Measurements from ENCODE around the gene ANKRD39.

The ANKRD39 gene

DNA sequence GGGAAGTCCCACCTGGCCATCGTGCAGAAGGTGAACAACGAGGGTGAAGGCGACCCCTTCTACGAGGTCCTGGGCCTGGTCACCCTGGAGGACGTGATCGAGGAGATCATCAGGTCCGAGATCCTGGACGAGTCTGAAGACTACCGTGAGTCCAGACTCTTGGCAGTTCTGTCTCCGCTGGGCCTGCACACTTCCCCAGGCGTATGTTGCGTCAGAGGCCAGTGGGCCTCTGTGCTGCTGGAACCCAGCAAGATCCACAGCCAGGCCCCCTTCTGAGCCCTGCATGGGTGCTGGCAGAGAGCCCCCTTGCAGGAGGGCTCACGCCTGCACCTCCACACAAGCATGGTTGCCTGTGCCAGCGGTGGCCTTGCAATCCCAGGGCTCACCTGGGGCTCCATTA, 32.8 kb downstream of the ANKRD39 start:
- peak; percentile 9 for DNase-seq

DNA sequence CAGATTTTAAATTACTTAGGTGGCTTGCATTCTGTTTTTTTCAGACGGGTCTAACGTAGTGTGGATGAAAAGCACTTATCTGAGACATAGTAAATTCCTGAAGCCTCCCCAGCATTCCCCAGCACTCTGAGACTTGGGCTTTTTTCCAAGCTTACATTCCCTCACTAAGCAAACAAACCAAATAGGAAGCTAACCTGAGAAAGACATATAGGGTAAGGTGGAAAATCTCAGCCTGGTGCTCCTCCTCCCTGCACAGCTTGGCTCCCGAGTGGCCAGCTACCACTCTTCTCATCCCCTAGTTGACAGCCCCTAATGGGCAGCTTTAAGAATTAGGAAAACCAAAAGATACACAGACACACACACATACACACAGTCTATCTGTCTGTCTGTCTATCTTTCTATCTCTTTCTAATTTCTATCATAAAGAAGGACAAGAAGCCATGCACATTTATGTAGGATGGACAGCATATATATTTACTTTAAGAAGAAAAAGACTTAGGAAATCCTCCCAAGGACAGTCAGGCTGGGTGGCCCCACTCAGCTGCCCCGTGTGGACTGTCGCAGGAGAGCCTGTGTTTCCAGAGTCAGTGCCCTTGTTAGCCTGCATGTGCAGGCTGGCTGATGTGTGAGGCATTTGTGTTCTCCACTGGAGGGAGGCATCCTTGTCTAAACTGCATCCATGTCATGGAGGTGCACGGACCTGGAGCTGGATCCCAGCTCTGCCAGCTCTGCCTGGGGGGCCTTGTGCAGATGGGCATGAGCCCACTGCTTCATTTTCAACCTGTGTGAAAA, 33.5 kb downstream of the ANKRD39 start:
- DNase-seq: no peak

DNA sequence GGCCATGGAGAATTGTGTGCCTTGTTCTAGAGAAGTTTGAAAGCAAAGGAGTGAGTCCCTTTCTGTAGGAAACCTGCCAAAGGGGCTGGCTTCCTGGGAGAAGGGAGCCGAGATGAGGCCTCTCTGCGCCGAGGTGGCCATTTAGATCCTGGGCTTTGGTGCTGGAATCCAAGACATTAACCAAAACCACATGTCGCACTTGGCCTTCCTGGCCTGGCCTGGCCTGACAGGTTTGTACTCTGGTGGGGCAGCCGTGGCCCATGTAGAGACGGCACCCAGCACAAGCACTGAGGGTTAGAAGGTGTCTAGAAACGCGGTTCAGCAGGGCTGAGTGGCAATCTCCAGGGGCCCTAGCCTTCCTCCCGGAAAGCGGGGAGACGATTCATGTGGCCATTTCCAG, 34.6 kb downstream of the ANKRD39 start:
- peak; percentile 39 for DNase-seq

DNA sequence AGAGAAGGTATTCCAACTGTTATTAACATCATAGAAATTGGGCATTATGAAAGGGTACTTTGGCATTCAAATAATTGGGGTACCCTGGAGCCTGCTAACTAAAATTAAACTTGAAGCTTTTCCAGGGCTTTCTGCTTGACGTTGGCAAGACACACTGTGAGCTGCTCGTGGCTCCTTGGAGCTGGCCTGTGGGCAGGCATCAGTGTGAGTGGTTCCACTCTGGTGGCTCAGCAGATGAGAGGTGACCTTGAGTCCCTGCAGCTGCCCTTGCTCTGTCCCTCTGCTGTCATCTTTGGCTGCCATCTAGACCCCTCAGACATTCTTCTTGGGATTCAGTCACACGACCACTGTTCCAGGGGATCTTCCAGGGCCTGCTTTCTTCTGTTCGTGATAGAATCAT, 35.0 kb downstream of the ANKRD39 start:
- peak; percentile 12 for DNase-seq

DNA sequence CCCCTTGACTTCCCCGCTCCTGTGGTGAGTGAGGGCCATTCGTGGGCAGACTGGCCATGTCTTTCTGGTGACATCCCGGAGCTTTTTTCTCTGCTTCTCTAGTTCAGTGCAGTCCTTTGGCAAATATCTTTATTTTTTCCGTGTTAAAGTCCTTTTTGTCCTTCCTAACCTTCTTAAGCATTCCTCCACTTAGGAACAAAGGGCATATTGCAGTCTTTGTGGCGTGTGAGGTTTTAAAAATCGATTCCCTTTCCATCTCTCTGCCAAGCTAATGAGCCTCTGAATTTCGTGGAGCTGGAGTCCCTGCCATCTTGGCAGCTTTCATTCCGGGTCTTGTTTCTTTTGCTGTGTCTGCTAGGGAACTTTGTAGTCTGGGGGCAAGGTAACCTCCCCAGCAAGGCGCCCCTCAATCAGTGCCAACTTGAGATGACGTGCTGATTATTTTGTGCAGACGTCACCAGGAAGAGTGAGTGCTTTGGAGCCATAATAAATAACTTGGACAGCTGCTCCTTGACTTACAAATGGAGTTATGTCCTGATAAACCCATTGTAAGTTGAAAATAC, 36.6 kb downstream of the ANKRD39 start:
- DNase-seq: peak; percentile 20

DNA sequence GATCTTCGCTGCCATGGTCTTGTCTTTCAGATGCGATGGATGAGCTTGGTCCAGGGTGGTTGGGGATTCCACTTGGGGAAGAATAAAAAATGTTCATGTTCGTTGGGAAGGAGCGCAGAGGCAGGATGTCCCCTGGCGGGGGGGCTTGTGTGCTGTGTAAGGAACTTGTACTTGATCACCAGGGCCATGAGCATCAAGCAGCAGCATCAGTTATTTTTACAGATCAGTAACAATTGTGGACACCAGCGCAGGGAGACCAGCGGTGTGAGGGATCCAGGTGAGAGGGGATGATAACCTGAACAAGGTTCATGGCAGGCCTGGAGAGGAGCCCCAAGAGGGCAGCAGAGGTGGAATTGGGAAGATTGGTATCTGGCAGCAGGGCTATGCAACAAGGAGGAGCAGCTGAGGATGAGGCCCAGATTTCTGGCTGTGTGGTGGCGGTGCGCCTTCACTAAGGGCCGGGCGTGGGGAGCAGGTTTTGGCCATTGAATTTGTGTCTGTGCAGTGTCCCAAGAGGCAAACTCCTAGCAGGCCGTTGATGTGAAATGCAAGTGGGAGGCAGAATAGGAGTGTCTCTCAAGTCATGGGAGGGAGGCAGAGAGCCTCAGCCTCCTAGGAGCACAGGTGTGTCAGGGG, 37.8 kb downstream of the ANKRD39 start:
- no peak for DNase-seq

DNA sequence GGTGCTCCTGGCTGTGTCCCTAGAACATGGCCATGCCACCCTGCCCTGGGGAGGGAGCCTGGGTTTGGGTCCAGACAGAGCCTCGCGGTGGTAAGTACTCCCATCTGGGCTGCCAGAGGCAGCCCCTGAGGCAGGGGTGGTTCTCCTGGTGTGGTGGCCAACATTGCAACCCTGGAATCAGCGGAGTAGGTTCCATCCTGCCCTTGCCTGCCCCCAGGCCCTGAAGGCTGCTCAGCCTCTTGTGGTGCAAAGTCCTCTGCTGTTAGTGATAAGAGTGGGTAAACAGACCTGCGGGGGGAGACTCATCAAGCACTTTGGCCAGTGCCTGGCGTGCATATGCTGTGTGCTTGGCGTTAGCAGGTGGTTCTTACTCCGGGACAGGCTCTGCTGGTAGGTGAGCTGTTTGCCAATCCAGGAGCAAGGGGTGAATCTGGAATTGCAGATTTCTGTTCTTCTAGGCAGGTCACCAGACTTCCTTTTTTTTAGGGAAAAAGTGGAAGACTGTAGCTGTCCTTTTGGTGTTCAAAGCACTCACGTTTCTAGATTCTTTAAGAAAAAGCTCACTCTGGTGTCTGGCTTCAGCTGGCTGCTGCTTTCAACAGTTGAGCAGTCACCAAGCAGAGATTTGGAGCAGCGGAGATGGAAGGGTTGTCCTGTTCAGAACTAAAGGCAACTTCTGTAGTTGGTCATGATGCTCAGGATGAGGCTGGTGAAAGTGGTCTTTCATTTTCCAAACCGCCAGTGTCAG, 38.5 kb downstream of the ANKRD39 start:
- DNase-seq: no peak

DNA sequence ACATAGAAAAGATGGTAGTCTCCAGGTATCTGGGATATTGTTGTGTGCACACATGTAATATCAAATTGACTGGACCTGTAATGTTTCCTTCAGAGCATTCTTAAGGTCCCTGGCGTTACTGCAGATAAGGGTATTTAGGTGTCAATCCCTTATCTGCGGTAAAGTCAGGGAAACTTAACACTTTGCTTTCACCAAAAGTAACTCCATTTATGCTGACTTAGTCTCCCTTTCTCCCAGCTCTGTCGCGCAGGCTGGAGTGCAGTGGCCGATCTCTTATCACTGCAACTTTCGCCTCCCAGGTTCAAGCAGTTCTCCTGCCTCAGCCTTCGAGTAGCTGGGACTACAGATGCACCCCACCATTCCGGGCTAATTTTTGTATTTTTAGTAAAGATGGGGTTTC, 39.9 kb downstream of the ANKRD39 start:
- DNase-seq: no peak

DNA sequence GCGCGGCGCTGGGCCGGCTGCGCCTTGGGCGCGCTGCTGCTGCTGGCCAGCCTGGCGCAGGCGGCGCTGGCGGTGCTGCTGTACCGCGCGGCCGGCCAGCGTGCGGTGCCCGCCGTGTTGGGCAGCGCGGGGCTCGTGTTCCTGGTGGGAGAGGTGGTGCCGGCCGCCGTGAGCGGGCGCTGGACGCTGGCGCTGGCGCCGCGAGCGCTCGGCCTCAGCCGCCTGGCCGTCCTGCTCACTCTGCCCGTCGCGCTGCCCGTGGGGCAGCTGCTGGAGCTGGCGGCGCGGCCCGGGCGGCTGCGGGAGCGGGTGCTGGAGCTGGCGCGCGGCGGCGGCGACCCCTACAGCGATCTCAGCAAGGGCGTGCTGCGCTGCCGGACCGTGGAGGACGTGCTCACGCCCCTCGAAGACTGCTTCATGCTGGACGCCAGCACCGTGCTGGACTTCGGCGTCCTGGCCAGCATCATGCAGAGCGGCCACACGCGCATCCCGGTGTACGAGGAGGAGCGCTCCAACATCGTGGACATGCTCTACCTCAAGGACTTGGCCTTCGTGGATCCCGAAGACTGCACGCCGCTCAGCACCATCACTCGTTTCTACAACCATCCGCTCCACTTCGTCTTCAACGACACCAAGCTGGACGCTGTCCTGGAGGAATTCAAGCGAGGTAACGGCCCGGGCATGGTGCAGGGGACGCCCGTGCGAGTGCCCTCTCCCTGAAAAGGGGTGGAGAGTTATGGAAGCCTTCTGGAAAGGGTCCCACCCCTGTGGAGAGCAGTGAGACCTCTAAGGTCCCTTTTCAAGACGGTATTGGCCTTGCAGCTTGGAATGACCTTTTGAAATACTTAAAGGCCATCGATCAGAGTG, 40.7 kb downstream of the ANKRD39 start:
- DNase-seq: no peak

DNA sequence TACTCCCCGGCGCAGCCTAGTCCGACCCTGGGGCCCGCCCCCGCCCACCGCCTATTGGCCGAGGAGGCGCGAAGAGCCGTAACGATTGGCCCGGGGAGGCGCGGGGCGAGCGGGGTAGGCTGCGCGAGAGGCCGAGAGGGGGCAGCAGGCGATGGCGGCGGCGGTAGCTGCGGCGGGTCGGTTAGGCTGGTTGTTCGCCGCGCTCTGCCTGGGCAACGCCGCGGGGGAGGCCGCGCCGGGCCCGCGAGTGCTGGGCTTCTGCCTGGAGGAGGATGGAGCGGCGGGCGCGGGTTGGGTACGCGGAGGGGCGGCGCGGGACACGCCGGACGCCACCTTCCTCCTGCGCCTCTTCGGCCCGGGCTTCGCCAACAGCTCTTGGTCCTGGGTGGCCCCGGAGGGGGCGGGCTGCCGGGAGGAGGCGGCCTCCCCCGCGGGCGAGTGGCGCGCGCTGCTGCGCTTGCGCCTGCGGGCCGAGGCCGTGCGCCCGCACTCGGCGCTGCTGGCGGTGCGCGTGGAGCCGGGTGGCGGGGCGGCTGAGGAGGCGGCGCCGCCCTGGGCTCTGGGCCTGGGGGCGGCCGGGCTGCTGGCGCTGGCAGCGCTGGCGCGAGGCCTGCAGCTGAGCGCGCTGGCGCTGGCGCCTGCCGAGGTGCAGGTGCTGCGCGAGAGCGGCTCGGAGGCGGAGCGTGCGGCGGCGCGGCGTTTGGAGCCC, 41.5 kb downstream of the ANKRD39 start, which contains the start of gene CNNM3:
Gene CNNM3 (plus strand): TSS at position 142 of the 709 bp plus-strand sequence. CDS start 10 bp downstream, at position 152.
- DNase-seq: peak; percentile 97

DNA sequence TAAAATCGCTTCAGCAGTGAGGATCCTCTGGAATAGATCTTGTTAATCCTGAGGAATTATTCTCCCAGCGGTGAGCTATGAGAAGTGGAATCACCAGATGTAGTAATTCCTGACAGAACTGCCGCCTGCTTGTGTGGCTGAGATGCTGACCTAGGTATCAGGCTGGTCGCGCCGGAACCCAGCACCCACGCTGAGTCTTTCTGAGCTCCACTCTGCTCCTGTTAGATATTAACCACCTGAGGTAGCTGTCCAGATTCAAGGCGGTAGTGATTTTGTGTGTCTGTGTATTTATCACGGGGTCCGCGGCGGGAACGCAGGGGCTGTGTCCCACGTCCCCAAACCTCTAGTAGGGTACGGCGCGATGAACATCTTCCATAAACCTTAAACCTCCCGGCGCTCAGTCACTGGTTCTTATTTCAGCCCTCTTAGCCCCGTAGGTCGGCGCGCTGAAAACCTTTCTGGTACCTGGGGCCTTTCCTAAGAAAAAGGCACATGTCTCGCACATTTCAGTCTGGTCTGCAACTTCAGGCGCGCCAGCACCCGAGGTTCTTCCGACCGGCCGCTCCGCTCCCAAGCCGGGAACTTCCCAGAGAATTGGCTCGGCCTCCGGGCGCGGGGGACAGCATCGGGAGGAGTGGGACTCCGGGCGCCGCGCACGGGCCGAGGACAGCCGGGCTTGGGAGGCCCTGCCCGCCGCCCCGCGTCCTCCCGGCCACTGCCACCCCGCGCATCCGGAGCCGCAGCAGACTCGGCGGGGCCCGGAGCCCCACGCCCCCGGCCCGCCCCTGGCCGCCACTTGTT, 42.3 kb downstream of the ANKRD39 start:
- DNase-seq: no peak

DNA sequence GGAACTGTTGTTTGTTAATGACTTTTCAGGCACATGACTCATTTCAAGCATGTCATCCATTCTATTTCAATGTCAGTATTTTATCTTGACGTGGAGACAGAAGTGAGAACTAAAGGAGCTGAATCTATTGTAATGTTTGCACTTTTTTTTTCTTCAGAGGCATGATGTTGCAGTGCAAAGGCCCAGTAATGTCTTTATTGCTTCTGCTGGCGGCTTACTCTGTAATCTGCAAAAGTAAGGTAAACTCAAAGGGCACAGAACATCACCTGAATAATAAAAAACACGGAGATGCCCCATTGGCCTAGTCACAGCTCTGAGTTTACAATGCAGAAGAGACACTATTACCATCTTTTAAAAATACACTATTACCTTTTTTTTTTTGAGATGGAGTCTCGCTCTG, 44.2 kb downstream of the ANKRD39 start:
- DNase-seq: no peak

DNA sequence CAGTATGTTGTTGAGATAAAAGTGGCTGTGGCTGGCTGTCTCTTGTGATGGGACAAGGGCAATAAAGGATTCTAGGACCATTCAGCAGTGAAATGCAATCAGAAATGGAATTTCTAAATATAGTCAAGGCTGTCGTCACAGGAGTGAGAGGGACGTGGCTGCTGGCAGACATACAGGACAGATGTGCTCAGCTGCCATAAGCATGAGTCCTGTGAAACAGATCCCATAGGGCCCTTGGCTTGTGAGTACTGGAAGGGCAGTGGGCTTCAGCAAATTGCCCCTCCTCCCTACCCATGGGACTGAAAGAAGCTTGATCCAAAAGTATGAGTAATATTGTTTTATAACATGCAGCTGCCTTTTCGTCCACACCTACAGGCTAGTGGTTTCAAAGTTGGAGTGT, 45.9 kb downstream of the ANKRD39 start:
- DNase-seq: peak; percentile 84

DNA sequence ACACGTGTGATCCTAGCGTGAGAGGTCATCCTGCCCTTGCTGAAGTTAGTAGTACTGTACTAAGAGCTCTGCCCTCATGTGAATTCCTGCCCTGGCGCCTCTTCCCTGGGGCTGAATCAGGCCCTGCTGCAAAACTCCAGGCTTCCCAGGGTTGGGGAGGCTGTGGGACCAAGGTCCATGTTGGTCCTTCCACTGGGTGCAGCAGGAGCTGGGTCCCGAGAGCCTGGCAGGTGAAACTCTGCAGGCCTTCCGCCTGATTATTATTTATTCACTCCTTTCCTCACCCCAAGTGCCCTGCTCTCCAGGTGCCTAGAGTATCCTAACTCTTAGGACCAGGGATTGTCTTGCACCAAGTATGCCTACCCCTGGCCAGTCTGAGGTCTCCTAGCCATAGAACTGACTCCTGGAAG, 47.0 kb downstream of the ANKRD39 start:
- no peak for DNase-seq

DNA sequence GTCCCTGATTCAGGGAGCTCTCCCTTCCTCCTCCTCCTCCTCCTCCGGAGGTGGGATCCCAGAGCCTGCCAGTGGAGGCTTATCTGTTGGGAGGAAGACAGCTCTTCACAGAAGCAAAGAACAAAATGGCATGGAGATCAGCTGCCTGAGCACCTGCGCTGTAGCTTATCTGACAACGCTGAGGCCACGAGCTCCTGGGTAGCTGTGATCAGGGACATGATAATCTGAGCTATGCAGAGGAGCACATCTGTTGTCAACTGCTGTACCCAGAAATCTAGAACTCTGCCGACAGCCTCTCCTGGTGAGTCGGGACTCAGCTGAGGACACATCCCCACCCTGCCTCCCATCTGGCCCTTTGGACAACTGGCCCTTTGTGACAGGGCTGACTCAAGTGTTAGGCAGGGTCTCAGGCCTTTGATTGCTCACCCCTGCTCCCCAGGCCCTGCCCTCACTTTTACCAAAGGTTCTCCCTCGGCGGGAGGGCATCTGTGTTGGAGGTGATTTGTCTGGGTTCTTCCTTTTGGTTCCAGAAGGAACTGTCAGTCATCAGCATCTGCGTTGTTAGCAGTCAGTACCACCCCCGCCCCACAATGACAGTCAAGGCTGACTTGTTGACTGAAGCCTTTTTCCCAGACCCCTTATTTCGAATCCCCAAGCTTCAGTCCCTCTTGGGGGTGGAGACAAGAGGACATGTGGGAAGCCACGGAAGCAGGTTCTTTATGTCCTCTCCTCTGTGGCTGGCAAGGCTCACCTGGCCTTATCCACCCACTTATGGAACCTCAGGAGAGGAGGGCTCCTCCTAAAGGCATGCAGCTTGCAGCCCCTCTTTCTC, 47.6 kb downstream of the ANKRD39 start:
- no peak for DNase-seq

DNA sequence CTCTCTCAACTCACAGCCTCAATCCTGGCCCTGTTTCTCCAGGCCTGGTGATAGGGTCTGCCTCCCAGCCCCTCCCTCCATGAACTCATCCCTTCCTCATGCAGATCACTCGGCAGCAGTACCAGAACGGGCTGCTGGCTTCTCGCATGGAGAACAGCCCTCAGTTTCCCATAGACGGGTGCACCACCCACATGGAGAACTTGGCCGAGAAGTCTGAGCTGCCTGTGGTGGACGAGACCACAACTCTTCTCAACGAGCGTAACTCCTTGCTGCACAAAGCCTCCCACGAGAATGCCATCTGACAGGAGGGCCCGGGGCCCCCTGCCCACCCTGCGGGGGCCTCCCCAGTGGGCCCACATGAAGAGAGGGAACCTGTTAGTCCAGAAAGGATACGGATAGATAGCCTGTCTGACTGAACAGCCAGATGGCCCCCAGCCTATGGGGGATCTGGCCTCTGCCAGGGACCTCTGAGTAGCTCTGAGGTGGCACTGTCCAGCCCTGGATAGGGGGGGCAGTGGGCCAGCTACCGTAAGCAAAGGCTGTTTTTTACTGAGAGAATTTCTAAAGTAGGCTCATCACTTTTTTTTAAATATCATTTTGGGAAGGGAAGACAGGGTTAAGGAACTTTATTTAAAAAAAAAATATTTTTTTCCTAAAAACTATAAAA, 48.5 kb downstream of the ANKRD39 start:
- DNase-seq: no peak

DNA sequence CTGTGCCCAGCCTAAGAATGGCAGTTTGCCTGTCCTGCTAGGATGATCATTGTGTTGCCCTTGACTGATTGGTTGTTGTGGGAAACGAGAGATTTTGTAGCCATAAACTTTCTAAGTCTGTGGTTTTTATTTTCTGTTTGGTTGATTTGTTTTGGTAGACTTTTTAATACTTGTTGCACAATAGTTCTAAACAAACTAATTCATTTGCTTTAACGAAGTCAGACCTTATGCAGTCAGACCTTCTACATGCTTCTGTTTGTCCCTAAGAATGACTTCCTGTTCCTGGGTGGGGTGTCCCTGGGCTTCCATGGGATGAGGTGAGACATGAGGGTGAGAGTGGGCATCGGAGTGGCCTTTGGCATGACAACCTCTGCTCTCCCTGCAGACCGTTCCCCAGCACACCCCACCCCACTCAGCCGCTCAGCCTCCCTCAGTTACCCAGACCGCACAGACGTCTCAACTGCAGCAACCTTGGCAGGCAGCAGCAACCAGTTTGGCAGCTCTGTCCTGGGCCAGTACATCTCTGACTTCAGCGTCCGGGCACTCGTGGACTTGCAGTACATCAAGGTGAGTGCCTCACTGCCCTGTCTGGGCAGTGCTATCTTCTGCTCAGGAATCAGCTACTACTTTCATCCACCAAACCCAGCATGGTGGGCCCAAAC, 49.5 kb downstream of the ANKRD39 start:
- DNase-seq: no peak

DNA sequence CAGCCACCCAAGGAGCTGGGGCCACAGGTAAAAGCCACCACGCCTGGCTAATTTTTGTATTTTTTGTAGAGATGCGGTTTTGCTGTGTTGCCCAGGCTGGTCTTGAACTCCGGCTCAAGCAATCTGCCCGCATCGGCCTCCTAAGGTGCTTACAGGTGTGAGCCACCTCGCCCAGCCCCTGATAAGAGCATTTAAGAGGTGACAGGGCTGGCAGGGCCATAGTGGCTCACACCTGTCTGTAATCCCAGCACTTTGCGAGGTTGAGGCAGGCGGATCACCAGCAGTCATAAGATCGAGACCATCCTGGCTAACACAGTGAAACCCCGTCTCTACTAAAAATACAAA, 50.7 kb downstream of the ANKRD39 start:
- no peak for DNase-seq

All from femur (tissue), 1 donor.